Measurements from ENCODE around the gene MGRN1.

DNA sequence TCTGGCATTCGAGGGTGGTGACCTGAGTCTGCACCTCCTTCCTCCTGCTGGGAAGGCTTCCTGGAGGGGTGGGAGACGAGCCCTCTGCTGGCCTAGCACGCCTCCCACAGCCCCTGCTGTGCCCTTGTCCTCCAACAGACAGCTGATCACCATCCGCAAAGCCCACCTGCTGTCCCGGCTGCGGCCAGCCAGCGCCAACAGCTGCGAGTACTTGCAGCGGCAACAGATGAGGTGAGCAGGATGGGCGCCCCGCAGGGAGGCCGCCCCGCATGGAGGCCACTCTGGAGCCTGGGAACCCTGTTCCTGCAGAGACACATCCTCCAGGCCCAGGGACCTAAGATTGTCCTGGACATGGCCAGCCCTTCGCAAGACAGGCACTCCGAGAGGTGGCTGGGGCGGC, 31.5 kb upstream of the MGRN1 start:
- TF ChIP-seq EZH2 (IDR thresholded peaks at IDR 0.05; ENCODE audit: low read length, missing control alignments) (no peak), CTCF (conservative IDR thresholded peaks at IDR 0.05 in 1 of 2, IDR thresholded peaks at IDR 0.05 in 1 of 2; ENCODE audit: low read depth in 1 of 2, low read length in 2 of 2) (no peak)

Measured in fibroblast of lung (primary cell).